WI38 (cell line): ENCODE measurements around the gene MAJIN.

Experiments
- H3K4me3 ChIP-seq: 2 replicates; pipeline ENCODE4 v1.5.1; 2011; ENCODE audit warnings: low read depth, mild to moderate bottlenecking, control low read depth, low read length
- TF ChIP-seq, protein P1 (sequence below): IDR thresholded peaks from 2 replicates; pipeline ENCODE4 v1.5.1; 2012; ENCODE audit warnings: low read depth, mild to moderate bottlenecking, control low read depth, low read length

MAJIN gene

DNA sequence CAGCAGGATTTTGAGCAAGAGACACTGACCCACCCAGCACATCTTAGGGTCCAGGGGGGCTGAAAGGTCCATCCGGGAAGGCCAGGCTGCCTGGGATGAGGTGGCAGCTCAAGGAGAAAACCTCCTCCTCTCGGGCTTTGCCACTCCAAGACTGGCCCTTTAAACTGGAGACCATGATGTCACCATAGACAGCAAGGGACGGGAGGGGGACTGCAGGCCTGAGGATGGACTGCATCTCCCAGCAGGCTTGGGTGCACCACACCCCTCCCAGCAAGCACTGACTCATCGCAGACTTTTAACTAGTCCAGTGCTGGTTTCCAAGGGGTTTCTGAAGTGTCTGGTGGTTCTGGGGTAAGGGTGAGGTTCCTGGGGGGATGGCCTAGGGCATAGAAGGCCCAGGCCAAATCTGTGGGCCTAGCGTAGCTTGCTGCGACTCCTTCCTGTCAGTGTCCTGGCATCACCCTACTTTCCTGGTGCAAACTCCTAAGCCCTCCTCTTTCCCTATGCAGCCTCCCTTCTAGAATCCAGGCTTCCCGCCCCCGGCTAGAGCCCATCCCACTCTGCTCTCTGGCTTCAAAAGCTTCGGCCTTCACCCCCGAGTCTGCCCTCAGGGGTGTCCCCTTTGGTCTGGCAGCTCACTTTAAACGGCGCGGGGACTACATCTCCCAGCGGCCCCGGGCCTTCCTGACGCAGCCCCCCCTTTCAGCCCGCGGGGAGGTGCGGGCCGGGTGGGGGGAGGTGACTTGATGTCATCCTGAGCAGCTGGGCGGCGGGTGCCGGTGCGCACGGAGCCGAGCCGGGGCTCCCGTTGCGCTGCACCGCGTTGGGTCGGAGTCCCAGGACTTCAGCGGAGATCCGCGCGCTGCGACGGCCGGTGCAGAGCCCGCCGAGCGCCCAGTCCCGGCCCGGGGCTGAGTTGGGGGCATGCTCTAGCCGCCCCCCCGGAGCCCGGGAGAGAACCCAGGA lies 47.7 kb downstream of the MAJIN start, which contains the start of gene PPP2R5B:
PPP2R5B (plus strand) TSS at position 746 of the 966 bp plus-strand sequence. CDS start 1,046 bp downstream, outside the sequence.
- peak within 1 kb of the TSS; percentile 93 for H3K4me3 ChIP-seq
- TF ChIP-seq, protein P1, sequence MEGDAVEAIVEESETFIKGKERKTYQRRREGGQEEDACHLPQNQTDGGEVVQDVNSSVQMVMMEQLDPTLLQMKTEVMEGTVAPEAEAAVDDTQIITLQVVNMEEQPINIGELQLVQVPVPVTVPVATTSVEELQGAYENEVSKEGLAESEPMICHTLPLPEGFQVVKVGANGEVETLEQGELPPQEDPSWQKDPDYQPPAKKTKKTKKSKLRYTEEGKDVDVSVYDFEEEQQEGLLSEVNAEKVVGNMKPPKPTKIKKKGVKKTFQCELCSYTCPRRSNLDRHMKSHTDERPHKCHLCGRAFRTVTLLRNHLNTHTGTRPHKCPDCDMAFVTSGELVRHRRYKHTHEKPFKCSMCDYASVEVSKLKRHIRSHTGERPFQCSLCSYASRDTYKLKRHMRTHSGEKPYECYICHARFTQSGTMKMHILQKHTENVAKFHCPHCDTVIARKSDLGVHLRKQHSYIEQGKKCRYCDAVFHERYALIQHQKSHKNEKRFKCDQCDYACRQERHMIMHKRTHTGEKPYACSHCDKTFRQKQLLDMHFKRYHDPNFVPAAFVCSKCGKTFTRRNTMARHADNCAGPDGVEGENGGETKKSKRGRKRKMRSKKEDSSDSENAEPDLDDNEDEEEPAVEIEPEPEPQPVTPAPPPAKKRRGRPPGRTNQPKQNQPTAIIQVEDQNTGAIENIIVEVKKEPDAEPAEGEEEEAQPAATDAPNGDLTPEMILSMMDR = no peak

DNA sequence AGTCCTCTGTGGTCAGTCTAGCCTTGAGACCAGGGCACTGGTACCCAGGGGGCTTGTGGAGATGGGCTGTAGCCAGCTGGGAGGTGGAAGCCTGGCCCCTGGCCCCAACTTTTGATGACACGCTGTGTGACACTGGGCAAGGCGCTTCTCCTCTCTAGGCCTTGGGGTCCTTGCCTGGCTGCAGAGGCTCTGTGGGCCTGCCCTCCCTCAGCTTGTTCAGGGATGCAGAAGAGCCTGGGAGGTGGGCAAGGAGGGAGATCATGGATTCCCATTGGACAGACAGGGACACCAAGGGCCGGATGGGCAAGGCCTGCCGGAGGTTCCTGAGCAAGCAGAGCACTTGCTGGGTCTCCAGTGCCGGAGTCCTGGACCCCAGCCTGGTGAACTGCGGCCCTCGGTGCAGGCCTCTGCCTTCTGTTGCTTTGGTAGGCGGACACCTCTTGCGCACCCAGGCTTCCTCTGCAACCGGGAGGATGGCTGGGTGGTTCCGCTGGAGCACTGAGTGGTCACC lies 48.7 kb downstream of the MAJIN start:
- H3K4me3 ChIP-seq = no peak overlapping the region
- TF ChIP-seq, protein P1 = no peak

DNA sequence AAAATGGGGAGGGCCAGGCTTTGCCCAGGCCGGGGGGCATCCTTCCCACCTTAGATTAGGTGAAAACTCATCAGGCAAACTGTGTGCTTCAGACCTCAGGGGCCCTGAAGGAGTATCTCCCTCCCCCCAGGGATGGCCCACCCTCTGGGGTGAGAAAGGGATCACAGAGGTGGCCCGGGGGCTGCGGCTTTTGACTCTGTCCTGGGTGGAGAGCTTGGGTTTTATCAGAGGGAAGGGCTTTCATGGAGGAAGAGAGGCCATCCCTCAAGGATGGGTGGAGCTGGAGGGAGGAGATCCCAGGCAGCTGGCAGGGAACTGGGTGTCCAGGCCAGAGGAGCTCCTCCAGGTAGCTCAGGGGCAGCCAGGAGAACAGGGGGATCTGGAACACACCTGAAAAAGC lies 50.5 kb downstream of the MAJIN start:
- TF ChIP-seq, protein P1 = no peak
- H3K4me3 ChIP-seq = no peak overlapping the region

DNA sequence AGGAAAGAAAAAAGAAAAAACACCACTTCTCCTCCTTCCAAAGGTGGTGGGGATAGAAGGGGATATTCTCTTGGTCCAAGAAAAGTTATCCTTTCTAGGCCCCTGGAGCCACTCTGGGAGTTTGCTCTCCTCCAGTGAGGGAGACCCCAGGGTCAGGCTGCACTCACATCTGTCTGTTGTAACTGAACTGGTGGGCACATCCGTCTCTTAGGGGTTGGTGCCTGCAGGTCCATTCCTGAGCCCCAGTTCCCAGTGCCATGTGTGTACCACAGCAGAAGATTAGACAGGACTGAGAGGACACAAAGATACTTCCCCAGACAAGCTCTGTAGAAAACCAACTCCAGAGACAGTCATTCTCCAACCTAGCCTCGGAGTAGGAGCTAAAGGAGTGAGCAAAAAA lies 51.8 kb downstream of the MAJIN start:
- no peak overlapping the region for H3K4me3 ChIP-seq

DNA sequence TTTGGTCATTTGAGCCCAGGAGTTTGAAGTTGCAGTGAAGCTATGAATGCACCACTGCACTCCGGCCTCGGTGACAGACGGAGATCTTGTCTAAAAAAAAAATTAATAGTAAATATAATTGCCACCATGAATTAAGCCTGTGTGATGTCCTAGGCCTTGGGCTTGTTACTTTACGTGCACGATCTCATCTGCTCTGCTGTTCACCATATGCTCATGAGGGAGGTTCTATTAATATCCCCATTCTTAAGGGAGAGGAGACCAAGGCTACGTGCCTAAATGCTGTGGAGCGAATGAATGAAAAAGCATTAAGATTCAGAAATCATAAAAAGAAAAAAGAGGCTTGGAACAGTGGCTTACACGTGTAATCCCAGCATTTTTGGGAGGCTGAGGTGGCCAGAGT lies 52.3 kb downstream of the MAJIN start:
- H3K4me3 ChIP-seq = no peak overlapping the region
- TF ChIP-seq, protein P1 = no peak

More for the DNA sequence above, 51.8 kb downstream of the MAJIN start:
- TF ChIP-seq, protein P1 = no peak

DNA sequence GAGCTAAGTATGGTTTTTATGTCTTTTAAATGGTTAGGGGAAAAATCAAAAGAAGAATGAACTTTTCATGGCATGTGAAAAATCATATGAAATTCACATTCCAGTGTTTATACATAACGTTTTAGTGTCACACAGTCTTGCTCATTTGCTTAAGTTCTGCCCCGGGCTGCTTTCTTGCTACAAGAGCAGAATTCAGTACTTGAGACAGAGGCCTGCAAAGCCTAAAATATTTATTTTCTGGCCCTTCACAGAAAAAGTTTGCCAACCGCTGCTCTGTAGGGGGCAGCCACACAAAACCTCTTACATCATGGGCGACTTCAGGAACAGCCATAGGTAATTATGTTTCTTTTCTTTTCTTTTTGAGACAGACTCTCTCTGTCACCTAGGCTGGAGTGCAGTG lies 53.9 kb downstream of the MAJIN start:
- TF ChIP-seq, protein P1 = 0 out of 2 replicates have a peak, but pooled peaks have one; percentile 6
- H3K4me3 ChIP-seq = peak overlapping the region; percentile 76

DNA sequence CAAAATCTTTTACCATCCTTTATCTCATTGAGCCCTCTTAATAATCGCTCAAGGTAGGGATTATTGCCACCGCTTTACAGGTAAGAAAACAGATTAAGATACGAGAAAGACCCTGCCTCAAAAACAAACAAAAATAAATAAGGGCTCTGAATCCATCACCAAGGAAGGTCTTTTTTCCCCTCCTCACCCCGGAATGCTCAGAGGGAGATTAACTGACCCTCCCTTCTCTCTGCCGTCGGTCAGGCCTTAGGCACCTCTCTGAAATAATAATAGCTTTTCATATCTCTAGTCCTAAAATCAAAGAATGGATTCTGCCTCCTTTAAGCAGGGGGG lies 54.3 kb downstream of the MAJIN start:
- TF ChIP-seq, protein P1 = no peak
- H3K4me3 ChIP-seq = peak overlapping the region; percentile 76
